Measurements from ENCODE around the gene S100A2.

GRCh38 chr1:153540394-153541361 lies 25.0 kb downstream of the S100A2 start, which contains the start of gene S100A5:
- TF ChIP-seq, protein P1, sequence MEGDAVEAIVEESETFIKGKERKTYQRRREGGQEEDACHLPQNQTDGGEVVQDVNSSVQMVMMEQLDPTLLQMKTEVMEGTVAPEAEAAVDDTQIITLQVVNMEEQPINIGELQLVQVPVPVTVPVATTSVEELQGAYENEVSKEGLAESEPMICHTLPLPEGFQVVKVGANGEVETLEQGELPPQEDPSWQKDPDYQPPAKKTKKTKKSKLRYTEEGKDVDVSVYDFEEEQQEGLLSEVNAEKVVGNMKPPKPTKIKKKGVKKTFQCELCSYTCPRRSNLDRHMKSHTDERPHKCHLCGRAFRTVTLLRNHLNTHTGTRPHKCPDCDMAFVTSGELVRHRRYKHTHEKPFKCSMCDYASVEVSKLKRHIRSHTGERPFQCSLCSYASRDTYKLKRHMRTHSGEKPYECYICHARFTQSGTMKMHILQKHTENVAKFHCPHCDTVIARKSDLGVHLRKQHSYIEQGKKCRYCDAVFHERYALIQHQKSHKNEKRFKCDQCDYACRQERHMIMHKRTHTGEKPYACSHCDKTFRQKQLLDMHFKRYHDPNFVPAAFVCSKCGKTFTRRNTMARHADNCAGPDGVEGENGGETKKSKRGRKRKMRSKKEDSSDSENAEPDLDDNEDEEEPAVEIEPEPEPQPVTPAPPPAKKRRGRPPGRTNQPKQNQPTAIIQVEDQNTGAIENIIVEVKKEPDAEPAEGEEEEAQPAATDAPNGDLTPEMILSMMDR (IDR thresholded peaks at IDR 0.05): no peak
- no peak for TF ChIP-seq POLR2A (IDR thresholded peaks at IDR 0.05)

Data from right lobe of liver (tissue), 4 donors.